Right lung (tissue), 5 donors: ENCODE measurements around the gene ZNF41. TPM values are rescaled to one million over a fixed set of nuclear protein-coding genes. Genes with fewer than 3 reads are reported as not detected.
"Not testable (repeated sequence)": the region's sequence is repeated elsewhere in the genome, so short reads cannot be mapped to it uniquely, and the experiment has no call there.

ENCODE experiments used
- DNase-seq, 2 donors: peaks; one replicate each; pipeline ENCODE4 v3.0.0-alpha.2; 2013
- polyA plus RNA-seq, 5 donors: library from polyadenylated mRNA; unstranded; fragments of 120-200 nt; gene quantifications; one replicate each; pipeline versions ENCODE4 v1.2.1 to v1.2.3, GENCODE V29; 2013; ENCODE audit warnings: inconsistent platforms in 1 of 5, low replicate concordance in 1 of 5; ENCODE audit not compliant: insufficient read length in 5 of 5, insufficient read depth in 1 of 5

Gene ZNF41
- polyA plus RNA-seq, 5 donors: 9.6 to 15.5 (median 13.7) TPM

GRCh38 chrX:47497271-47497888 lies 14.4 kb upstream of the ZNF41 start:
- DNase-seq: no peak

GRCh38 chrX:47492133-47492532 lies 9.1 kb upstream of the ZNF41 start:
- DNase-seq: not testable (repeated sequence)

- DNase-seq: no peak
Observed at GRCh38 chrX:47489507-47490275, 6.7 kb upstream of the ZNF41 start.

GRCh38 chrX:47484885-47485284 lies 1.9 kb upstream of the ZNF41 start:
- DNase-seq: no peak

GRCh38 chrX:47483306-47484268 lies 565 bp upstream of the ZNF41 start:
- DNase-seq: peak; percentile 52 to 59

- no peak for DNase-seq
Observed at GRCh38 chrX:47482065-47482511, 934 bp downstream of the ZNF41 start.

- DNase-seq: no peak
Observed at GRCh38 chrX:47481160-47481559, 1.9 kb downstream of the ZNF41 start.

GRCh38 chrX:47480576-47480975 lies 2.4 kb downstream of the ZNF41 start:
- no peak for DNase-seq

- no peak for DNase-seq
Observed at GRCh38 chrX:47475476-47475875, 7.5 kb downstream of the ZNF41 start.

GRCh38 chrX:47467106-47467505 lies 15.9 kb downstream of the ZNF41 start:
- DNase-seq: no peak

GRCh38 chrX:47460561-47460960 lies 22.5 kb downstream of the ZNF41 start:
- DNase-seq: no peak

GRCh38 chrX:47458528-47458927 lies 24.5 kb downstream of the ZNF41 start:
- no peak for DNase-seq

- DNase-seq: no peak
Observed at GRCh38 chrX:47456080-47456479, 26.9 kb downstream of the ZNF41 start.

- no peak for DNase-seq
Observed at GRCh38 chrX:47452112-47452511, 30.9 kb downstream of the ZNF41 start.

- no peak for DNase-seq
Observed at GRCh38 chrX:47448165-47448806, 34.7 kb downstream of the ZNF41 start.

GRCh38 chrX:47447607-47448006 lies 35.4 kb downstream of the ZNF41 start:
- no peak for DNase-seq

GRCh38 chrX:47446971-47447370 lies 36.1 kb downstream of the ZNF41 start:
- DNase-seq: no peak

GRCh38 chrX:47446431-47446830 lies 36.6 kb downstream of the ZNF41 start:
- no peak for DNase-seq

GRCh38 chrX:47430925-47431324 lies 52.1 kb downstream of the ZNF41 start:
- DNase-seq: no peak

- no peak for DNase-seq
Observed at GRCh38 chrX:47422444-47422843, 60.6 kb downstream of the ZNF41 start.

- no peak for DNase-seq
Observed at GRCh38 chrX:47420962-47421361, 62.1 kb downstream of the ZNF41 start.

- DNase-seq: no peak
Observed at GRCh38 chrX:47420265-47420664, 62.8 kb downstream of the ZNF41 start.
